ENCODE results near the gene LEMD2. TPM values are rescaled to one million over a fixed set of nuclear protein-coding genes. Genes with fewer than 3 reads are reported as not detected.

The LEMD2 gene
- 48.2 and 59.3 TPM in 2 replicates for total RNA-seq

GRCh38 chr6:33788694-33789549 lies at the start of gene LEMD2:
TSS of gene LEMD2 (minus strand) at chr6:33789130. CDS start at chr6:33789116, 14 bp downstream.

GRCh38 chr6:33803571-33804053 lies 14.7 kb upstream of the LEMD2 start, which contains the start of gene MLN:
TSS of gene MLN (minus strand) at chr6:33804003. CDS start at chr6:33801163, 2,840 bp downstream.

GRCh38 chr6:33746651-33747100 lies 42.3 kb downstream of the LEMD2 start, which contains the start of gene IP6K3:
TSS of gene IP6K3 (minus strand) at chr6:33746905. CDS start at chr6:33735476, 11,429 bp downstream.

Other genes starting within 250 kb of the LEMD2 start
- gene BAK1, start 208.9 kb downstream of the LEMD2 start, total RNA-seq, result 20.8 and 25.3 TPM in 2 replicates
- gene ITPR3, start 167.8 kb downstream of the LEMD2 start, total RNA-seq, result 72.2 and 91.1 TPM in 2 replicates
- 26.7 and 50.4 TPM in 2 replicates for gene UQCC2, start 77.4 kb downstream of the LEMD2 start, total RNA-seq
- 0.98 and 8.2 TPM in 2 replicates for gene IP6K3, start 42.2 kb downstream of the LEMD2 start, total RNA-seq
- gene MLN, start 14.9 kb upstream of the LEMD2 start, total RNA-seq, result not detected in 2 replicates